ENCODE results near the gene BCAS3.

Gene BCAS3

GRCh38 chr17:60891149-60891548, 213.5 kb downstream of the BCAS3 start:
- TF ChIP-seq CTCF (conservative IDR thresholded peaks at IDR 0.05; ENCODE audit: low read depth, low read length), result no peak
- no peak for DNase-seq (ENCODE audit: low read depth)
- H3K4me3 ChIP-seq (ENCODE audit: low read length), result no peak overlapping the region

GRCh38 chr17:60893475-60893874, 215.8 kb downstream of the BCAS3 start:
- H3K4me3 ChIP-seq (ENCODE audit: low read length), result no peak overlapping the region
- DNase-seq (ENCODE audit: low read depth), result no peak
- no peak for TF ChIP-seq CTCF (conservative IDR thresholded peaks at IDR 0.05; ENCODE audit: low read depth, low read length)

GRCh38 chr17:60896996-60897395, 219.3 kb downstream of the BCAS3 start:
- no peak for TF ChIP-seq CTCF (conservative IDR thresholded peaks at IDR 0.05; ENCODE audit: low read depth, low read length)

DNA sequence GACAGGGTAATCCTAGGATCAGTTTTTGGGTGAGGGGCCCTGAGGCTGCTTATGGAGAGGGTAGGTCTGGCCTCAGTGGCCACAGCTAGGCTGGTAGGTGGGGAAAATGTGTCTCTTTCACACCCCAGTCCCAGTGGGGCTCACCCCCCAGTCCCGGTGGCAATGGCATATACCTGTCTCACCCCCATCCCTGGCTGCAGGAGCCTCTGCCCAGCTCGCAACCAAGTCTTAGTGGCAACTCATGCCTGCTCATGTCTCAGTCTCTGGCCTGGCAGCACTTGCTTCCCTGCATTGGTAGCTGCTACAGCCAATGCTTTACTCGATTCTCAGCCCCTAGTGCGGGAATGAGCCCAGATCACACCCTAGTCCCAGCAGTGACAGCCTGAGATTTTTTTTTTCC, 221.5 kb downstream of the BCAS3 start:
- DNase-seq (ENCODE audit: low read depth), result no peak
- TF ChIP-seq CTCF (conservative IDR thresholded peaks at IDR 0.05; ENCODE audit: low read depth, low read length), result no peak
- no peak overlapping the region for H3K4me3 ChIP-seq (ENCODE audit: low read length)

More at GRCh38 chr17:60896996-60897395, 219.3 kb downstream of the BCAS3 start:
- DNase-seq (ENCODE audit: low read depth), result no peak
- no peak overlapping the region for H3K4me3 ChIP-seq (ENCODE audit: low read length)

- no peak for TF ChIP-seq CTCF (conservative IDR thresholded peaks at IDR 0.05; ENCODE audit: low read depth, low read length)
- no peak overlapping the region for H3K4me3 ChIP-seq (ENCODE audit: low read length)
- no peak for DNase-seq (ENCODE audit: low read depth)
Measured at GRCh38 chr17:60900688-60901087, 223.0 kb downstream of the BCAS3 start.

DNA sequence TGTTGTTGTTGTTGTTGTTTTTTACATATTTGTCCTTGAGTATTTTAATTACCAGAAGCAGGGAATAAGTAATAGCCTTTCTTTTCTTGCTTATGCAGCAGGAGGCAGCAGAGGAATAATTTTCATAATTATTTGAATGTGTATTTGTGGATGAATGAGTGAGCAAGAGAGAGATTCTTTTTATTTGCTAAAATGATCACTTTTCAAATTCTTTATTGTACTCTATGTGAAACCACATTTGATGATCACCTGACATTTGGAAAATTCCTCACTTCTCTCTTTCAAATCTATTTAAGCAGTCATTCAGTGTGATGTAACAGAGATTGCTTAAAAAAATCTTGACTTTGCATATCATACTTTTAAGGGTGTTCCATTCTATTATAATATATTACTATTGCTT, 223.6 kb downstream of the BCAS3 start:
- TF ChIP-seq CTCF (conservative IDR thresholded peaks at IDR 0.05; ENCODE audit: low read depth, low read length), result no peak
- no peak overlapping the region for H3K4me3 ChIP-seq (ENCODE audit: low read length)
- DNase-seq (ENCODE audit: low read depth), result peak; percentile 31

GRCh38 chr17:60901806-60902205, 224.2 kb downstream of the BCAS3 start:
- peak; percentile 83 for DNase-seq (ENCODE audit: low read depth)
- TF ChIP-seq CTCF (conservative IDR thresholded peaks at IDR 0.05; ENCODE audit: low read depth, low read length), result no peak
- H3K4me3 ChIP-seq (ENCODE audit: low read length), result peak overlapping the region; percentile 26
